Panc1 (cell line): ENCODE data around the gene TRA2A. TPM values are rescaled to one million over a fixed set of nuclear protein-coding genes. Genes with fewer than 3 reads are reported as not detected.

Experiments used
- ATAC-seq: fragments of 200-7000 bp; cut with Tn5 transposase; 2 replicates; pipeline ENCODE4 v1.9.1; 2020; ENCODE audit warnings: mild to moderate bottlenecking, moderate library complexity
- BruUV-seq: library from RNA; stranded (reverse); fragments of 400-500 nt; replicated peaks from 2 replicates; lab custom pipeline; 2021; lab: Mats Ljungman, UMichigan
- CTCF ChIA-PET: fragments of 300-600 bp; sonication (Branson Sonifier 250); formaldehyde crosslinking; loops from one replicate; lab custom pipeline; 2022; ENCODE audit warnings: antibody characterized with exemption; lab: Charles Lee
- POLR2A ChIA-PET: fragments of 300-600 bp; sonication (Branson Sonifier 250); formaldehyde crosslinking; loops from one replicate; lab custom pipeline; 2022; ENCODE audit warnings: antibody characterized with exemption; lab: Charles Lee
- DNase-seq: peaks from one replicate; pipeline ENCODE4 v3.0.0-alpha.2; 2010; ENCODE audit warnings: low read depth, low spot score
- H3K27ac ChIP-seq: 2 replicates; pipeline ENCODE4 v1.5.1; 2011; ENCODE audit warnings: mild to moderate bottlenecking, low read length, inconsistent platforms
- H3K27me3 ChIP-seq: fragments of 200-500 bp; sonication (Bioruptor generic); 2 replicates; pipeline ENCODE4 v1.6.0; 2014; ENCODE audit warnings: low read length, inconsistent platforms; ENCODE audit not compliant: control insufficient read depth, insufficient read depth
- H3K36me3 ChIP-seq: fragments of 200-500 bp; sonication (Bioruptor generic); 2 replicates; pipeline ENCODE4 v1.5.1; 2014; ENCODE audit warnings: inconsistent platforms, mild to moderate bottlenecking, low read length, moderate library complexity; ENCODE audit not compliant: control insufficient read depth, insufficient read depth
- H3K4me1 ChIP-seq: 2 replicates; pipeline ENCODE4 v1.5.1; 2011; ENCODE audit warnings: inconsistent platforms, mild to moderate bottlenecking, low read length, moderate library complexity; ENCODE audit not compliant: control insufficient read depth, insufficient read depth
- H3K4me3 ChIP-seq, 2 experiments: 2 replicates each; pipeline ENCODE4 v1.5.1; 2011 to 2012; ENCODE audit warnings: low read depth in 2 of 2, low read length in 2 of 2, mild to moderate bottlenecking in 2 of 2, inconsistent platforms in 1 of 2, moderate library complexity in 1 of 2
- H3K9me3 ChIP-seq: fragments of 200-500 bp; sonication (Bioruptor generic); 2 replicates; pipeline ENCODE4 v1.5.1; 2014; ENCODE audit warnings: low read depth, mild to moderate bottlenecking, inconsistent platforms, low read length, moderate library complexity; ENCODE audit not compliant: control insufficient read depth, insufficient read depth
- POLR2AphosphoS5 ChIP-seq: IDR thresholded peaks from 2 replicates; pipeline ENCODE4 v1.6.1; 2012; ENCODE audit warnings: mild to moderate bottlenecking, low read depth, low read length, moderate library complexity
- REST ChIP-seq, 2 experiments: IDR thresholded peaks; 2 replicates each; pipeline ENCODE4 v1.6.1; 2011 to 2012; ENCODE audit warnings: low read depth in 2 of 2, control low read depth in 1 of 2, low read length in 1 of 2, mild to moderate bottlenecking in 1 of 2, moderate library complexity in 1 of 2; ENCODE audit not compliant: insufficient read depth in 1 of 2
- SIN3A ChIP-seq: IDR thresholded peaks from 2 replicates; pipeline ENCODE4 v1.6.1; 2012; ENCODE audit warnings: low read depth, mild to moderate bottlenecking, low read length, moderate library complexity, borderline replicate concordance; ENCODE audit not compliant: insufficient read depth
- TCF7L2 ChIP-seq: IDR thresholded peaks from 2 replicates; pipeline ENCODE4 v1.6.1; 2011; ENCODE audit warnings: mild to moderate bottlenecking, low read depth, low read length, inconsistent platforms
- in situ Hi-C: cut with HindIII; loops from 2 replicates; pipeline ENCODE4 v1.10.0; 2016; ENCODE audit warnings: low sequenced_read_pairs, low pct_unique_long_range_greater_than_20kb
- intact Hi-C: fragments of 100-400 bp; cut with micrococcal nuclease; formaldehyde crosslinking; loops from one replicate; pipeline ENCODE4 v1.10.0; 2022; ENCODE audit not compliant: unreplicated experiment
- total RNA-seq: library from RNA; stranded (reverse); gene quantifications from one replicate; pipeline ENCODE4 v1.2.1, GENCODE V29; 2021; ENCODE audit not compliant: unreplicated experiment
- TF ChIP-seq, protein P1 (sequence below): fragments of 450-650 bp; IDR thresholded peaks from 2 replicates; pipeline ENCODE4 v1.5.1; 2017; ENCODE audit warnings: mild to moderate bottlenecking

The TRA2A gene
- total RNA-seq, 1 experiment from 2014 or later: 106 TPM

DNA sequence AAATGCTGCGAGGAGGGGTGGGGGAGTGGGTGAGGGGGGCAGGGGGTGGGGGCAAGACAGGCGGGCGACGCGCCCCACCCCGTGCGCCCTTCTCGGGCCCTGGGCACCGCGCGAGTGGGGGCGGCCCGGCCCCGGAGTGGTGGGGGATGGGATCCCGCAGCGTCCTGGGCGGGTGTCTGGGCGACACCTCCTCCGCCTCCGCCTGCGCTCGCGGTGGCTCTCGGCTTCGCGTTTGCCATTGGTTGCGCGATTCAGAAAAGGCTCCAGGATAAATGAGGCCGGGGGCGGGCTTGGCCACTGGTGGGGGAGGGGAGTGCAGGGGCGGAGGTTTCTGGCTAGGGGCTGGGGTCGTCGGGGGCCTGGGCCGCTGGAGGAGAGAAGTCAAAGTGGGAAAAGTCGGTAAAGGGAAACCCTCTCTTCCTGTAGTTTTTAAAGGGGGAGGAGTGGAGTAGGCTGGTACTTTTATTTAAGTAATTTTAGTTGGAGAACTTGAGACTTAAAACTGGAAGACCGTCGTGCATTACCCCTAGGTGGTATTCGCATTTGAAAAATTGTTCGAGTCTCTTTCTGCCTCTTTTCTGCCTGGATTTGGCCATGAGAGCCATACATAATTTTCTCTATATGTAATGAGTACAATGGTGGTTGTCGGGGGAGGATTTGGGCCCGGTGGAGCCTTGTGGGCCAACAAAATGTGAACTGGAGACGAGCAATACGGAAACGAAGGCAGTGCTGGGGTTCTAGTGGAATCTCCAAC lies 60.5 kb downstream of the TRA2A start:
- Histone ChIP-seq H3K27me3 (no peaks in the 10 kb centered on the region), H3K4me3 (peak overlapping the region; percentile 88 to 98), H3K9me3 (no peaks in the 10 kb centered on the region), H3K4me1 (peaks cover 20% of the 10 kb centered on the region), H3K27ac (peak overlapping the region; percentile 100), H3K36me3 (no peaks in the 10 kb centered on the region; the same call in none of the 2 replicates)
- in situ Hi-C loops (no loop called here), intact Hi-C loops (loop anchor here (5.0 to 10.0 kb wide), 4 partner anchors 39 to 196 kb away; partner anchors contain the start of gene TRA2A)
- ChIA-PET CTCF (no interaction called here), POLR2A (no interaction called here)
- ATAC-seq (peak; percentile 67), DNase-seq (no peak)
- TF ChIP-seq SIN3A (peak; percentile 92; the same call in 1 of the 2 replicates), REST (IDR thresholded peaks at IDR 0.05; ENCODE audit: insufficient read depth in 1 of 2, low read depth in 2 of 2, low read length in 1 of 2) (peak in 1 of 2 experiments; percentile 59; a peak in 1 of 4 replicates), POLR2AphosphoS5 (peak; percentile 44; the same call in 1 of the 2 replicates), TCF7L2 (no peak)
- TF ChIP-seq, protein P1, sequence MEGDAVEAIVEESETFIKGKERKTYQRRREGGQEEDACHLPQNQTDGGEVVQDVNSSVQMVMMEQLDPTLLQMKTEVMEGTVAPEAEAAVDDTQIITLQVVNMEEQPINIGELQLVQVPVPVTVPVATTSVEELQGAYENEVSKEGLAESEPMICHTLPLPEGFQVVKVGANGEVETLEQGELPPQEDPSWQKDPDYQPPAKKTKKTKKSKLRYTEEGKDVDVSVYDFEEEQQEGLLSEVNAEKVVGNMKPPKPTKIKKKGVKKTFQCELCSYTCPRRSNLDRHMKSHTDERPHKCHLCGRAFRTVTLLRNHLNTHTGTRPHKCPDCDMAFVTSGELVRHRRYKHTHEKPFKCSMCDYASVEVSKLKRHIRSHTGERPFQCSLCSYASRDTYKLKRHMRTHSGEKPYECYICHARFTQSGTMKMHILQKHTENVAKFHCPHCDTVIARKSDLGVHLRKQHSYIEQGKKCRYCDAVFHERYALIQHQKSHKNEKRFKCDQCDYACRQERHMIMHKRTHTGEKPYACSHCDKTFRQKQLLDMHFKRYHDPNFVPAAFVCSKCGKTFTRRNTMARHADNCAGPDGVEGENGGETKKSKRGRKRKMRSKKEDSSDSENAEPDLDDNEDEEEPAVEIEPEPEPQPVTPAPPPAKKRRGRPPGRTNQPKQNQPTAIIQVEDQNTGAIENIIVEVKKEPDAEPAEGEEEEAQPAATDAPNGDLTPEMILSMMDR: no peak
- BruUV-seq: TSS peak; percentile 92

DNA sequence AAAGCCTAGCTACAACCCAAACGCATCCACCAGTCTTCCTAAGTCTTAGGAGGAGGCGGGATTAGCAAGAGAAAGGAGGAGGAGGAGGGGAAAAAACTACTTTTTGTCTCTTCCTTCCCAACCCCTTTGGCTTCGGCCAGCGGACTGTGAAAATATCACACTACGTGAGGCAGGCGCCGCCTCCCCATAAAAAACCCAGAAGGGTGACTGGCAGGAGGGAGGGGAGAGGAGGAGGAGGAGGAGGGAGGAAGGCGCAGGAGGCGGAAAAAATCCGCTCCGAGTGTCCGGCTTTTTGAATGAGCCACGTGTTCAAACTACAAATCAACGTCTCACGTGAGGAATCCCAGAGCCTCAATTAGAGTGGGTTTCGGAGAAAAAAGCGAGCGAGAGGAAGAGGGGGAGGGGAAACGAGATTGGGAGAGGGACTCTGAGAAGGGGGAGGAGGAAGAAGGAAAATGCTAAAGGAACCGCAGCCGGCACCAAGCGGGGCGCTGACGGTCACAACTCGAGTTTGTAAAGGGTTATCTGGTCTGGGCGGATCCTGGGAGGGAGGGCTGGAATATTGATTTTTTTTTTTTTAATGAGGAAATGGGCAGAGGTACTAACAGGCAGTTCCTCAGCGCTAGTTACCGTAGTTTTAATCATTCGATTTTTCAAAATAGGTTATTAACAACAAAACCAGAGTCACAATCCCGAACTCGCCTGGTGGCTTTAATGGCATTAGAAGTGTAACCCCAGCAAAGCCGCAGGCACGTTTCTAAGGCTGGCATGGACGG lies 61.3 kb downstream of the TRA2A start, which contains the start of gene IGF2BP3:
Gene IGF2BP3, minus strand, starts transcription at position 162 of the 776 bp plus-strand sequence. CDS start 381 bp downstream, outside the sequence.
- no TSS peak for BruUV-seq

More for the DNA sequence above, 61.3 kb downstream of the TRA2A start, which contains the start of gene IGF2BP3:
- DNase-seq (peak; percentile 97), ATAC-seq (peak; percentile 49)
- ChIA-PET POLR2A (interaction anchor here (0.7 kb wide), 1 partner anchor 28 kb away, joined by 3 read pairs; no protein-coding TSS in a partner anchor), CTCF (no interaction called here)
- H3K36me3 ChIP-seq: no peaks in the 10 kb centered on the region; the same call in none of the 2 replicates
- no peaks in the 10 kb centered on the region for H3K9me3 ChIP-seq
- intact Hi-C loops: loop anchor here (5.0 to 10.0 kb wide), 4 partner anchors 38 to 196 kb away; partner anchors contain the start of gene TRA2A
- H3K27ac ChIP-seq: peak within 1 kb of the TSS; percentile 100
- in situ Hi-C loops: no loop called here
- peak within 1 kb of the TSS; percentile 88 to 98 for H3K4me3 ChIP-seq
- H3K27me3 ChIP-seq: no peaks in the 10 kb centered on the region
- TF ChIP-seq TCF7L2 (peak; percentile 86), POLR2AphosphoS5 (peak; percentile 87), REST (IDR thresholded peaks at IDR 0.05; ENCODE audit: insufficient read depth in 1 of 2, low read depth in 2 of 2, low read length in 1 of 2) (peak in 1 of 2 experiments; percentile 35; a peak in 1 of 4 replicates), SIN3A (peak; percentile 91; the same call in 1 of the 2 replicates)
- TF ChIP-seq, protein P1: no peak
- peaks cover 25% of the 10 kb centered on the region for H3K4me1 ChIP-seq
